HEK293 (cell line): Measurements from ENCODE around the gene GPATCH2.
A peak's percentile ranks its signal among the peaks of the same experiment; 100 is the strongest.

Experiments
- CTCF ChIA-PET: fragments of 350-600 bp; formaldehyde crosslinking; extraction: SDS; loops from one replicate; lab custom pipeline; 2021; ENCODE audit warnings: antibody characterized with exemption; lab: Yijun Ruan, JAX
- POLR2A ChIA-PET: fragments of 300-600 bp; formaldehyde crosslinking; extraction: SDS; loops from one replicate; lab custom pipeline; 2020; ENCODE audit warnings: antibody characterized with exemption, inconsistent platforms; lab: Yijun Ruan, JAX
- H3K27ac ChIP-seq: fragments of 200-500 bp; sonication (Bioruptor generic); 2 replicates; pipeline ENCODE4 v1.5.1; 2014; ENCODE audit warnings: low read depth, low read length, control low read depth, inconsistent platforms; ENCODE audit errors: extremely low read depth
- H3K36me3 ChIP-seq, 2 experiments: fragments of 200-500 bp in 1 of 2; sonication (Bioruptor generic) in 1 of 2; 1 replicate in 1 of 2; 2 replicates in 1 of 2; pipeline ENCODE4 v1.5.1; 2014 to 2017; ENCODE audit warnings: inconsistent platforms in 2 of 2, low read length in 2 of 2; ENCODE audit not compliant: control insufficient read depth in 2 of 2, insufficient read depth in 1 of 2
- H3K4me1 ChIP-seq: fragments of 200-500 bp; sonication (Bioruptor generic); 2 replicates; pipeline ENCODE4 v1.5.1; 2014; ENCODE audit warnings: mild to moderate bottlenecking, low read length, inconsistent platforms; ENCODE audit not compliant: control insufficient read depth, insufficient read depth
- H3K4me3 ChIP-seq: 2 replicates; pipeline ENCODE4 v1.5.1; 2011; ENCODE audit warnings: low read depth, mild to moderate bottlenecking, control low read depth, low read length, moderate library complexity
- H3K9me3 ChIP-seq: fragments of 200-500 bp; sonication (Bioruptor generic); 2 replicates; pipeline ENCODE4 v1.5.1; 2014; ENCODE audit warnings: low read depth, low read length, inconsistent platforms; ENCODE audit not compliant: control insufficient read depth, insufficient read depth
- BCL11A ChIP-seq: fragments of 450-650 bp; formaldehyde crosslinking; IDR thresholded peaks from 2 replicates; pipeline ENCODE4 v1.5.1; 2016; ENCODE audit warnings: low read depth, missing biosample characterization, missing genetic modification characterization
- HOXD13 ChIP-seq: sonication (generic); formaldehyde crosslinking; IDR thresholded peaks from 2 replicates; pipeline ENCODE4 v1.8.0; 2022; ENCODE audit warnings: missing genetic modification reagents, borderline replicate concordance
- IKZF3 ChIP-seq: fragments of 450-650 bp; IDR thresholded peaks from 2 replicates; pipeline ENCODE4 v1.5.0; 2018; ENCODE audit warnings: missing biosample characterization, mild to moderate bottlenecking, missing genetic modification characterization, moderate library complexity
- OSR2 ChIP-seq: fragments of 450-650 bp; formaldehyde crosslinking; IDR thresholded peaks from 2 replicates; pipeline ENCODE4 v1.5.1; 2016; ENCODE audit warnings: missing biosample characterization, missing genetic modification characterization
- RBAK ChIP-seq: fragments of 450-650 bp; formaldehyde crosslinking; IDR thresholded peaks from 2 replicates; pipeline ENCODE4 v1.5.1; 2016; ENCODE audit warnings: missing biosample characterization, missing genetic modification characterization
- WT1 ChIP-seq: fragments of 450-650 bp; formaldehyde crosslinking; IDR thresholded peaks from 2 replicates; pipeline ENCODE4 v1.5.1; 2016; ENCODE audit warnings: missing biosample characterization, missing genetic modification characterization
- ZBTB8A ChIP-seq: fragments of 450-650 bp; formaldehyde crosslinking; IDR thresholded peaks from 2 replicates; pipeline ENCODE4 v1.5.1; 2016; ENCODE audit warnings: missing biosample characterization, missing genetic modification characterization
- ZFP69B ChIP-seq: fragments of 450-650 bp; formaldehyde crosslinking; IDR thresholded peaks from 2 replicates; pipeline ENCODE4 v1.5.1; 2016; ENCODE audit warnings: missing biosample characterization, missing genetic modification characterization
- ZIC2 ChIP-seq: fragments of 450-650 bp; formaldehyde crosslinking; IDR thresholded peaks from 2 replicates; pipeline ENCODE4 v1.5.1; 2016; ENCODE audit warnings: missing biosample characterization, missing genetic modification characterization
- ZNF112 ChIP-seq: fragments of 450-650 bp; formaldehyde crosslinking; IDR thresholded peaks from 2 replicates; pipeline ENCODE4 v1.5.0; 2017; ENCODE audit warnings: missing biosample characterization, missing genetic modification characterization
- ZNF121 ChIP-seq: fragments of 450-650 bp; formaldehyde crosslinking; IDR thresholded peaks from 2 replicates; pipeline ENCODE4 v1.5.1; 2016; ENCODE audit warnings: missing biosample characterization, missing genetic modification characterization
- ZNF146 ChIP-seq: fragments of 450-650 bp; formaldehyde crosslinking; IDR thresholded peaks from 2 replicates; pipeline ENCODE4 v1.5.1; 2016; ENCODE audit warnings: missing biosample characterization, missing genetic modification characterization
- ZNF24 ChIP-seq: fragments of 450-650 bp; formaldehyde crosslinking; IDR thresholded peaks from 2 replicates; pipeline ENCODE4 v1.5.1; 2016; ENCODE audit warnings: missing biosample characterization, missing genetic modification characterization
- ZNF302 ChIP-seq: fragments of 450-650 bp; formaldehyde crosslinking; IDR thresholded peaks from 2 replicates; pipeline ENCODE4 v1.5.1; 2016; ENCODE audit warnings: missing biosample characterization, missing genetic modification characterization, low read depth
- ZNF558 ChIP-seq: fragments of 450-650 bp; formaldehyde crosslinking; IDR thresholded peaks from 2 replicates; pipeline ENCODE4 v1.5.1; 2016; ENCODE audit warnings: missing biosample characterization, missing genetic modification characterization
- ZNF596 ChIP-seq: fragments of 450-650 bp; IDR thresholded peaks from 2 replicates; pipeline ENCODE4 v1.5.0; 2018; ENCODE audit warnings: missing biosample characterization, mild to moderate bottlenecking, missing genetic modification characterization, moderate library complexity
- ZNF610 ChIP-seq: fragments of 450-650 bp; formaldehyde crosslinking; IDR thresholded peaks from 2 replicates; pipeline ENCODE4 v1.5.1; 2016; ENCODE audit warnings: missing biosample characterization, missing genetic modification characterization, borderline replicate concordance
- ZNF621 ChIP-seq: fragments of 450-650 bp; formaldehyde crosslinking; IDR thresholded peaks from 2 replicates; pipeline ENCODE4 v1.5.1; 2017; ENCODE audit warnings: missing biosample characterization, missing genetic modification characterization
- ZNF623 ChIP-seq: fragments of 450-650 bp; formaldehyde crosslinking; IDR thresholded peaks from 2 replicates; pipeline ENCODE4 v1.5.1; 2016; ENCODE audit warnings: missing biosample characterization, missing genetic modification characterization
- ZNF776 ChIP-seq: fragments of 450-650 bp; formaldehyde crosslinking; IDR thresholded peaks from 2 replicates; pipeline ENCODE4 v1.5.0; 2017; ENCODE audit warnings: missing biosample characterization, missing genetic modification characterization, borderline replicate concordance
- ZNF830 ChIP-seq: fragments of 450-650 bp; IDR thresholded peaks from 2 replicates; pipeline ENCODE4 v1.5.0; 2018; ENCODE audit warnings: missing biosample characterization, missing genetic modification characterization, low read depth, mild to moderate bottlenecking, moderate library complexity
- ZSCAN30 ChIP-seq: fragments of 450-650 bp; IDR thresholded peaks from 2 replicates; pipeline ENCODE4 v1.5.1; 2018; ENCODE audit warnings: missing biosample characterization, mild to moderate bottlenecking, missing genetic modification characterization, moderate library complexity
- TF ChIP-seq, protein P1 (sequence below): fragments of 450-650 bp; formaldehyde crosslinking; conservative IDR thresholded peaks from 2 replicates; pipeline ENCODE4 v1.5.1; 2016; ENCODE audit warnings: low read depth, missing biosample characterization, missing genetic modification characterization
- TF ChIP-seq, protein P2 (sequence below): fragments of 450-650 bp; formaldehyde crosslinking; IDR thresholded peaks from 2 replicates; pipeline ENCODE4 v1.5.1; 2016; ENCODE audit warnings: missing biosample characterization, missing genetic modification characterization

Gene GPATCH2

GRCh38 chr1:217484871-217485270, 146.0 kb downstream of the GPATCH2 start (continued):
- TF ChIP-seq, protein P1, sequence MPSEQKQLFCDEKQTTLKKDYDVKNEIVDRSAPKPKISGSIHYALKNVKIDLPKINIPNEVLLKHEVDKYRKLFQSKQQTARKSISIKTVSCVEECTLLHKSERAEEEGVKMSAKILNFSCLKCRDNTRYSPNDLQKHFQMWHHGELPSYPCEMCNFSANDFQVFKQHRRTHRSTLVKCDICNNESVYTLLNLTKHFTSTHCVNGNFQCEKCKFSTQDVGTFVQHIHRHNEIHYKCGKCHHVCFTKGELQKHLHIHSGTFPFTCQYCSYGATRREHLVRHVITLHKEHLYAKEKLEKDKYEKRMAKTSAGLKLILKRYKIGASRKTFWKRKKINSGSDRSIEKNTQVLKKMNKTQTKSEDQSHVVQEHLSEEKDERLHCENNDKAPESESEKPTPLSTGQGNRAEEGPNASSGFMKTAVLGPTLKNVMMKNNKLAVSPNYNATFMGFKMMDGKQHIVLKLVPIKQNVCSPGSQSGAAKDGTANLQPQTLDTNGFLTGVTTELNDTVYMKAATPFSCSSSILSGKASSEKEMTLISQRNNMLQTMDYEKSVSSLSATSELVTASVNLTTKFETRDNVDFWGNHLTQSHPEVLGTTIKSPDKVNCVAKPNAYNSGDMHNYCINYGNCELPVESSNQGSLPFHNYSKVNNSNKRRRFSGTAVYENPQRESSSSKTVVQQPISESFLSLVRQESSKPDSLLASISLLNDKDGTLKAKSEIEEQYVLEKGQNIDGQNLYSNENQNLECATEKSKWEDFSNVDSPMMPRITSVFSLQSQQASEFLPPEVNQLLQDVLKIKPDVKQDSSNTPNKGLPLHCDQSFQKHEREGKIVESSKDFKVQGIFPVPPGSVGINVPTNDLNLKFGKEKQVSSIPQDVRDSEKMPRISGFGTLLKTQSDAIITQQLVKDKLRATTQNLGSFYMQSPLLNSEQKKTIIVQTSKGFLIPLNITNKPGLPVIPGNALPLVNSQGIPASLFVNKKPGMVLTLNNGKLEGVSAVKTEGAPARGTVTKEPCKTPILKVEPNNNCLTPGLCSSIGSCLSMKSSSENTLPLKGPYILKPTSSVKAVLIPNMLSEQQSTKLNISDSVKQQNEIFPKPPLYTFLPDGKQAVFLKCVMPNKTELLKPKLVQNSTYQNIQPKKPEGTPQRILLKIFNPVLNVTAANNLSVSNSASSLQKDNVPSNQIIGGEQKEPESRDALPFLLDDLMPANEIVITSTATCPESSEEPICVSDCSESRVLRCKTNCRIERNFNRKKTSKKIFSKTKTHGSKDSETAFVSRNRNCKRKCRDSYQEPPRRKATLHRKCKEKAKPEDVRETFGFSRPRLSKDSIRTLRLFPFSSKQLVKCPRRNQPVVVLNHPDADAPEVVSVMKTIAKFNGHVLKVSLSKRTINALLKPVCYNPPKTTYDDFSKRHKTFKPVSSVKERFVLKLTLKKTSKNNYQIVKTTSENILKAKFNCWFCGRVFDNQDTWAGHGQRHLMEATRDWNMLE (tag by site-specific recombination), result no peak
- TF ChIP-seq ZNF121 (no peak), ZIC2 (no peak), ZNF112 (tag by site-specific recombination) (no peak), IKZF3 (tag by site-specific recombination) (no peak), HOXD13 (CRISPR knock-in tag) (no peak)

GRCh38 chr1:217482356-217483102, 148.4 kb downstream of the GPATCH2 start:
- H3K4me1 ChIP-seq, result no peaks in the 10 kb centered on the region
- TF ChIP-seq, protein P2, sequence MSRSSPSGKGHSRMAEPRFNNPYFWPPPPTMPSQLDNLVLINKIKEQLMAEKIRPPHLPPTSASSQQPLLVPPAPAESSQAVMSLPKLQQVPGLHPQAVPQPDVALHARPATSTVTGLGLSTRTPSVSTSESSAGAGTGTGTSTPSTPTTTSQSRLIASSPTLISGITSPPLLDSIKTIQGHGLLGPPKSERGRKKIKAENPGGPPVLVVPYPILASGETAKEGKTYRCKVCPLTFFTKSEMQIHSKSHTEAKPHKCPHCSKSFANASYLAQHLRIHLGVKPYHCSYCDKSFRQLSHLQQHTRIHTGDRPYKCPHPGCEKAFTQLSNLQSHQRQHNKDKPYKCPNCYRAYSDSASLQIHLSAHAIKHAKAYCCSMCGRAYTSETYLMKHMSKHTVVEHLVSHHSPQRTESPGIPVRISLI, result no peak
- peak; percentile 75 for TF ChIP-seq ZNF623 (tag by site-specific recombination)
- TF ChIP-seq, all 188 proteins: peak for 1
- CTCF ChIA-PET, result no interaction called here
- Histone ChIP-seq H3K27ac (no peak overlapping the region), H3K36me3 (no peaks in the 10 kb centered on the region; a peak in 1 of 3 replicates), H3K4me3 (no peak overlapping the region), H3K9me3 (no peaks in the 10 kb centered on the region)
- POLR2A ChIA-PET, result no interaction called here

DNA sequence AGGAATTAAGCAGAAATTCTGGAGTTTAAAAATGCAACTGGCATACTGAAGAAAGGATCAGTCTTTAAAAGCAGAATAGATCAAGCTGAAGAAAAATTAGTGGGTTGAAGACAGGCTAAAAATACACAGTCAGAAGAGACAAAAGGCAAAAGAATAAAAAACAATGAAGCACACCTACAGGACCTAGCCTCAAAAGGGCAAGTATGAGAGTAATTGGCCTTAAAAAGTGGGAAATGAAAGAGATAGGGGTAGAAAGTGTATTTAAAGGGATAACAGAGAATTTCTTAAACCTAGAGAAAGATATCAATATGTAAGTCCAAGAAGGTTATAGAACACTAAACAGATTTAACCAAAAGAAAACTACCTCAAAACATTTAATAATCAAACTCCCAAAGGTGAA, 152.4 kb downstream of the GPATCH2 start:
- POLR2A ChIA-PET, result no interaction called here
- no peak for TF ChIP-seq ZNF776 (tag by site-specific recombination)
- TF ChIP-seq ZNF830 (tag by site-specific recombination), result no peak
- no peak for TF ChIP-seq OSR2
- TF ChIP-seq ZFP69B (tag by site-specific recombination), result no peak
- no peak for TF ChIP-seq ZNF558 (tag by site-specific recombination)
- no peak for TF ChIP-seq ZBTB8A (tag by site-specific recombination)
- no peak for TF ChIP-seq ZNF610 (tag by site-specific recombination)
- TF ChIP-seq WT1 (tag by site-specific recombination), result no peak
- no peak for TF ChIP-seq ZNF24 (tag by site-specific recombination)
- TF ChIP-seq RBAK, result no peak
- TF ChIP-seq BCL11A (tag by site-specific recombination), result no peak
- TF ChIP-seq ZNF621 (tag by site-specific recombination), result no peak
- TF ChIP-seq ZNF302 (tag by site-specific recombination), result no peak
- TF ChIP-seq ZSCAN30 (tag by site-specific recombination), result no peak
- no peak for TF ChIP-seq ZNF146
- no peak for TF ChIP-seq ZNF596 (tag by site-specific recombination)
- Histone ChIP-seq H3K36me3 (no peaks in the 10 kb centered on the region; a peak in 1 of 3 replicates), H3K4me1 (no peaks in the 10 kb centered on the region), H3K9me3 (no peaks in the 10 kb centered on the region), H3K27ac (no peak overlapping the region), H3K4me3 (no peak overlapping the region)
- CTCF ChIA-PET, result no interaction called here
